Activated gamma-delta T cell treated with Interleukin-2 at 50 U/mL for 16 hours (primary cell): ENCODE measurements around the gene FAM185A.
"Not testable (repeated sequence)": the region's sequence is repeated elsewhere in the genome, so short reads cannot be mapped to it uniquely, and the experiment has no call there.

ENCODE experiments used
- DNase-seq: peaks from one replicate; pipeline ENCODE4 v3.0.0-alpha.2; 2020

Gene FAM185A

DNA sequence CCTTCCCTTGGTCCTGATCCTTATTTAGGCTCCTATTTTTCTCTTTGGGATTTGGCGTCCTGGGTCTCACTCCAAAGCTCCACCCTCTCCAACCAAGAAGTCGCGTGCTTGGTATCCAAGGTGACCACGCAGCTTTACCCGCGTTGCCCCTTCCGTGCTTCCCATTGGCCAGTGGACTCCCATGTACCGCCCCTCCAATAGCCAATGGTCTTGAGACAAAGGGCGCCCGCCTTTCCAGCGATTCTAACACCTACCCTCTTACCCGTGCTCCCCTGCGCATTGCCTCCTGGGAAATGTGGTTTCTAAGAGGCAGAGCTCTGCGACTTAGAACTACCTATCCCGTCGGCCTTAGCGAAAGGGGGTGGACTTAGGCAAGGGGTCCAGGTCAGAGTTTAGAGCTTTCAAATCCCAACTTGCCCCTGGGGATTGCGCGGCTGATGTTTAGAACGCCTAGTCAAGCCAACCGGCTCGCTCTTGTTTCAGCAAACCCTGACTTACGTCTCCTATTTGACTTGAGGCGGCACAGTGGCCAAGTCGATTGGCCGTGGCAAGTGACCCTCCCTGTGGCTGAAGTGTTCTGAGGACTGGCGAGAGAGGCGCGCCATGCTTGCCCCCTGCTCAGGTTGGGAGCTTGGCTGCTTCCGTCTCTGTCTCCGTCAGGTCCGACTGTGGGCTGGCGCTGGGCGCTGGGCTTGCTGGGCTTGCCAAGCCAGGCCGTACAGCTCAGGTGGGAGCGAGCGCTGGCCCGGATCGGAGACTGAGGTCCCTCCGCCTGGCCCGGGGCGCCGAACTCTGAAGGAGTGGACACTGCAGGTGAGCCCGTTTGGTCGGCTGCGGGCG lies at the start of gene FAM185A:
TSS of gene FAM185A (plus strand) at position 395 of the 840 bp plus-strand sequence. CDS start at position 604, 209 bp downstream.
- DNase-seq, result peak; percentile 93

GRCh38 chr7:102713011-102713690 lies 35.6 kb upstream of the FAM185A start:
- not testable (repeated sequence) for DNase-seq

DNA sequence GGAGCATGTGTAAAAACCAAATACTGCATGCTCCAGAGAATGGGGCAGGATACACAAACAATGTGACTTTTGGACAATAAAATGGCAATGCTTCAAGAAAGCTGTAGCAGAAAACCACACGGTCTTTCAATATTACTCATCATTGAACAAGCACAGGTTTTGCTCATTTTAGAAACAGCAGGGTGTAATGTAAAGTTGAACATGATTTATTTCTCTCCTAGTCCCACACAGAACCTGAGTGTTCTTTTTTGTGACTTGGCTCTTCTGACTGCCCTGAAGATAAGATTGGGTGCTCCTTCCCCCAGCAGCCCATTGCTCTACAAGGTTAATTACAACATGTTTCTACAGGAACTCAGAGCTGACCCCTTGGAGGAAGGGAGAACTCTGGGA lies 35.1 kb upstream of the FAM185A start:
- DNase-seq, result not testable (repeated sequence)

DNA sequence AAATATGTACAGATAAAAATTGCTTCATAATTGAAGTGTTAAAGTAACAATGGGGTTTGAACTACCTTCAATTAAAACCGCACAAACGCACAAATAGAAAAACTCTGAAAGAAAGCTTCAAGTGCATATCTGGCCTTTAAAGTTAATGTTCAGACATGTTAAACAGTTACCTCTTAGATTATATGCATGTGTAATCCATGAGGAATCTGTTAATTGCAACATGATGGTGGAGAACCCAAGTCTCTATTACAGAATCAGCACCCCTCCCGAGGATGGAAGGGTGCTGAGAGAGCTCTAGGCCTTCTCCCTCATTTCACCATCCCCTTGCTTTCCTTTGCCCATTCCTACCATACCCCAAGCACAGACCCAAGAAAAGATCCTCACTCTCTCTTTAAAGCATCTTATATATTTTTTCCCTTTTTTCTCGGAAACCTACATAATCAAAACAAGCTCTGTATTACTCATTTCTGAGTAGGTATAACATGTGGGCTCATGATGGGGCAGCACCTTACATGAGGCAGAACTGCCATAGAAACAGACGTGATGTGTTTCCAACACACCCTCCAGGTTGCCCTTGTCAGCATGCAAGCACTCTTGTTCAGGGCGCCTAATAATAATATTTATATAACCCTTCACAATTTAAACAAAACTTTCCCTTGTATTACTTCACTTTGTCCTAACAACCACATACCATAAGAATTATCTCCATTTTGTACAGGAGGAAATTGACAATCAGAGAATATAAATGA lies 33.9 kb upstream of the FAM185A start:
- not testable (repeated sequence) for DNase-seq

GRCh38 chr7:102715718-102716117 lies 33.1 kb upstream of the FAM185A start:
- DNase-seq, result not testable (repeated sequence)

GRCh38 chr7:102718491-102718890 lies 30.3 kb upstream of the FAM185A start:
- not testable (repeated sequence) for DNase-seq

DNA sequence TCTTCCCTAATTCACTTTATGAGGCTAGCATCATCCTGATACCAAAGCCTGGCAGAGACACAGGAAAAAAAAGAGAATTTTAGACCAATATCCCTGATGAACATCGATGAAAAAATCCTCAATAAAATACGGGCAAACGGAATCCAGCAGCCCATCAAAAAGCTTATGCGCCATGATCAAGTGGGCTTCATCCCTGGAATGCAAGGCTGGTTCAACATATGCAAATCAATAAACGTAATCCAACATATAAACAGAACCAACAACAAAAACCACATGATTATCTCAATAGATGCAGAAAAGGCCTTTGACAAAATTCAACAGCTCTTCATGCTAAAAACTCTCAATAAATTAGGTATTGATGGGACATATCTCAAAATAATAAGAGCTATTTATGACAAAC lies 22.6 kb upstream of the FAM185A start:
- DNase-seq, result not testable (repeated sequence)

GRCh38 chr7:102729670-102730069 lies 19.1 kb upstream of the FAM185A start:
- DNase-seq, result not testable (repeated sequence)

DNA sequence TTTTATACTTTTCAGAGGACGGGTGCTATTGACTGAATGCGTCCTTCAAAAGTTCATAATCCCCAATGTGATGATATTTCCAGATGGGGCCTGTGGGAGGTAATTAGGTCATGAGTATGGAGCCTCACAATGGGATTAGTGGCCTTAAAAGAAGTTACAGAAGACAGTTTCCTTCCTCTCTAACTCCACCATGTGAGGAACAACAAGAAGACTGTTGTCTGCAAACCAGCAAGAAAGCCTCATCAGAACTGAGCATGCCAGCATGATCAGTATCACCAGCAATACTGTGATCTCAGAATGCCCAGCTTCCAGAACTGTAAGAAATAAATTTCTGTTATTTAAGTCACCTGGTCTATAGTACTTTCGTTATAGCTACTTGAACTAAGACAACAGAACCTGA lies 18.4 kb upstream of the FAM185A start:
- DNase-seq, result not testable (repeated sequence)

DNA sequence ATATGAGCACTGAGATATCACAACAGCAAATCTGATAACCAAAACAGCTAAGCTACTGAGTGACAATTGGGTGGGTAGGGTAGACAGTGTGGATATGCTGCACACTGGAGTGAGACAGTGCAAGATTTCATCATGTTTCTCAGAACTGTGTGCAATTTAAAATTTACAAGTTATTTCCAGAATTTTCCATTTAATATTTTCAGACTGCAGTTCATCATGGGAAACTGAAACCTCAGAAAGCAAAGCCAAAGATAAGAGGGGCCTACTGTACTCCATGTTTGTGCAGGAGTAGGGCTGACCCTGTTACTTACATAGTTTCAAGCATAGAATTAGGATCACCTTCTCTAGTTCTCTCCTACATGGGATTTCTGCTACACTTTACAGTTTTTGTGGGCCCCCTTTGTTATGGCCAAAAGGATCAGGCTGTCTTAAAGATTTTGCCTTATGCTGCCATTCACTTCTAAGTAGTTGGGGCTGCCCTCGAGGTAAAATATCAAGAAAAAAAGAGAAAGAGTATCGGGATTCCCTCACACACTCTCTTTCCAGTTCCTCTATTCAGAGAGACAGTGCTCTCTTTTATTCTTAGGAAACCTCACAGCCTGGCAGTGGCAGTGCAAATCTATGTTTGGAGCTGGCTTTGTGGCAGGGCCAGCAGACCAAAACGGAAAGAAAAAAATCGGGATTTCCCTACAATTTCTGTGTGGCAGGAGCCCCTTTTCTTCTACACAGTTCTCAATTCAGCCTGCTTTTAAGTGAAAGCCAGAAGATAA lies 6.6 kb upstream of the FAM185A start:
- not testable (repeated sequence) for DNase-seq

DNA sequence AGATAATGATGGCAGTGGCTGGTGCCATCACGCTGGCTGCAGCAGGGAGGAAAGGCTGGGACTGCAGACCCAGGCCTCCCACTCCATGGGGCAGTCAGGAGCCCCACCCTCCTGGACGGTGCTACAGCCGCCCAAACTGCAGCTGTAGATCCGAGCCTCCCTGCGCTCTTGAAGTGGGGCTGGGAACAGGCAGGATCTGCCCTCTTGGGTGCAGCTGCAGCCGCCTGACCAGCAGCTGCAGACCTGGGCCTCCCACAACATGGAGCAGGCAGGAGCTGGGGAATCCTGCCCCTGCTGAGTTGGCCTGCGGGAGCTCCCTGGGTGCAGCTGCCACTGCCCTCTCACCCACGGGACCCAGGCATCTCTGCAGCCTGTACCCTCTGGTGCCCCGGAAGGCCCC lies 4.9 kb upstream of the FAM185A start:
- DNase-seq, result not testable (repeated sequence)

- DNase-seq, result not testable (repeated sequence)
These were observed 3.1 kb upstream of the FAM185A start for GRCh38 chr7:102745494-102746288.

DNA sequence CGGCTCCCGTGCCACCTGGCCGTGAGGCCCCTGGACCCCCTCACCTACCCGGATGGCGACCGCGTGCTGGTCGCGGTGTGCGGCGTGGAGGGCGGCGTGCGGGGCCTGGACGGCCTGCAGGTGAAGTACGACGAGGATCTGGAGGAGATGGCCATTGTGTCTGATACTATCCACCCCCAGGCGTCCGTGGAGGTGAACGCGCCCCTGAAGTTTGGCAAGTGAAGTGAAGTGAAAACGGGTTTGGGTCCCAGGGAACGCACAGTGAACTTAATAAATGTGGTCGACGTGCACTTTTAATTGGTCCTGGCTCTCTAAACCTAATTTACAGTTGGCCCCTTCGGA lies 617 bp downstream of the FAM185A start:
- not testable (repeated sequence) for DNase-seq

- not testable (repeated sequence) for DNase-seq
These were observed 9.4 kb downstream of the FAM185A start for GRCh38 chr7:102758227-102758626.

- DNase-seq, result not testable (repeated sequence)
These were observed 11.1 kb downstream of the FAM185A start for GRCh38 chr7:102759934-102760333.

GRCh38 chr7:102761234-102761633 lies 12.4 kb downstream of the FAM185A start:
- not testable (repeated sequence) for DNase-seq

GRCh38 chr7:102763295-102763905 lies 14.6 kb downstream of the FAM185A start:
- DNase-seq, result not testable (repeated sequence)

DNA sequence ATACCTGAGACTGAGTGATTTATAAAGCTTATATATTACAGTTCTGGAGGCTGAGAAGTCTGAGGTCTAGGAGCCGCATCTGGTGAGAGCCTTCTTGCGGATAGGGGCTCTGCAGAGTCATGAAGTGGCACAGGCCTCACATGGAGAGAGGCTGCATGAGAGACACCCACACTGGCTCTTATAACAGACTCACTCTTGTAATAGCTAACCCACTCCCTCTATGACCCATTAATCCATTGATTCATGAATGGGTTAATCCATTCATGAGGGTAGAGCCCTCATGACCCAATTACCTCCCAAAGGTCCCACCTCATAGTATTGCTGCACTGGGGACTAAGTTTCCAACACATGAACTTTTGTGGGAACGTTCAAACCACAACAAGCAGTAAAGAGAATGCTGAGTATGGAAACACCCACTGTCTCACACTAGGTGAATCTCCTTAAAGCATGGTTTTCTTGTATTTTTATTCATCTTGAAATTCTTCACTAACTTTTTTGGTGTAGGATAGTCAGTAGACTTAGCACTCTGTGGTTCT lies 20.9 kb downstream of the FAM185A start:
- DNase-seq, result not testable (repeated sequence)

DNA sequence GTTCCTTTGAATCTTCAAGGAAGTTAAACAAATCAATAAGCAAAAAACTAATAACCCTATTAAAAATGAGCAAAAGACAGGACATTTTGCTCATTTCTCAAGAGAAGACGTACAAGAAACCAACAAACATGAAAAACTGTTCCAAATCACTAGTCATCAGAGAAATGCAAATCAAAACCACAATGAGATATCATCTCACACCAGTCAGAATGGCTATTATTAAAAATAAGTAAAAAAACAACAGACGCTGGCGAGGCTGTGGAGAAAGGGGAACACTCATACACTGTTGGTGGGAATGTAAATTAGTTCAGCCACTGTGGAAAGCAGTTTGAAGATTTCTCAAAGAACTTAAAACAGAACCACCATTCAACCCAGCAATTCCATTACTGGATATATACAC lies 21.7 kb downstream of the FAM185A start:
- not testable (repeated sequence) for DNase-seq

GRCh38 chr7:102776217-102776616 lies 27.4 kb downstream of the FAM185A start:
- DNase-seq, result not testable (repeated sequence)

DNA sequence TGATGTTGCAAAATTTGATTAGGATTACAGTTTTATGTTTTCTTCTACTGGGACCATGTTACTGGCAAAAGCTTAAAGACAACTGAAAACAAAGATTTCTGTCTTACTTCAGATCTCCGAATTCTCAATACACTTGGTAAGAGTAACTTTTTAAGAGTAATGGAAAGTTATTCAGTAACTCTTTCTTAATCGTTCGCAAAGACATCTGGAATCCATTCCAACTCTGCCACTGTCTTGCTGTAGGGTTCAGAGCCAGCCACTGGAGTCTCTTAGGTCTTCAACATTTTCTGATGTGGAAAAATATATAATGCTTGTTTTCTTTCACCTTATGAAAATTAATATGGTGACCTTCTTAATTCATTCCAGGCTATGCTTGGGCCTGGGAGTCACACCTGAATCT lies 29.9 kb downstream of the FAM185A start:
- not testable (repeated sequence) for DNase-seq
